Chondrocyte (in vitro differentiated cells): ENCODE measurements around the gene APOA1. TPM values are rescaled to one million over a fixed set of nuclear protein-coding genes. Genes with fewer than 3 reads are reported as not detected.

Experiments used
- DNase-seq: peaks from one replicate; pipeline ENCODE4 v3.0.0; 2021; ENCODE audit warnings: mixed read lengths, low spot score
- H3K27ac Mint-ChIP-seq: one replicate; pipeline ENCODE4 v1.8.0; 2021; ENCODE audit warnings: mild to moderate bottlenecking, moderate library complexity, mixed read lengths; ENCODE audit not compliant: unreplicated experiment
- H3K27me3 Mint-ChIP-seq: 2 replicates; pipeline ENCODE4 v1.8.0; 2021; ENCODE audit warnings: low read depth, mixed read lengths
- H3K36me3 Mint-ChIP-seq: 2 replicates; pipeline ENCODE4 v1.8.0; 2021; ENCODE audit warnings: low read depth, mixed read lengths
- H3K4me1 Mint-ChIP-seq: 2 replicates; pipeline ENCODE4 v1.8.0; 2021; ENCODE audit warnings: low read depth, mild to moderate bottlenecking, mixed read lengths
- H3K4me3 Mint-ChIP-seq: one replicate; pipeline ENCODE4 v1.8.0; 2021; ENCODE audit warnings: mild to moderate bottlenecking, moderate library complexity, mixed read lengths; ENCODE audit not compliant: unreplicated experiment
- H3K9me3 Mint-ChIP-seq: 2 replicates; pipeline ENCODE4 v1.8.0; 2021; ENCODE audit warnings: low read depth, mixed read lengths
- CTCF ChIP-seq: fragments of 200-600 bp; sonication (generic); IDR thresholded peaks from 2 replicates; pipeline ENCODE4 v1.5.0; 2021; ENCODE audit warnings: antibody characterized with exemption, mild to moderate bottlenecking, moderate library complexity
- total RNA-seq: library from RNA; stranded (reverse); gene quantifications from 3 replicates; pipeline ENCODE4 v1.2.1, GENCODE V29; 2021

The APOA1 gene
- total RNA-seq, 1 donor from 2014 or later = not detected

DNA sequence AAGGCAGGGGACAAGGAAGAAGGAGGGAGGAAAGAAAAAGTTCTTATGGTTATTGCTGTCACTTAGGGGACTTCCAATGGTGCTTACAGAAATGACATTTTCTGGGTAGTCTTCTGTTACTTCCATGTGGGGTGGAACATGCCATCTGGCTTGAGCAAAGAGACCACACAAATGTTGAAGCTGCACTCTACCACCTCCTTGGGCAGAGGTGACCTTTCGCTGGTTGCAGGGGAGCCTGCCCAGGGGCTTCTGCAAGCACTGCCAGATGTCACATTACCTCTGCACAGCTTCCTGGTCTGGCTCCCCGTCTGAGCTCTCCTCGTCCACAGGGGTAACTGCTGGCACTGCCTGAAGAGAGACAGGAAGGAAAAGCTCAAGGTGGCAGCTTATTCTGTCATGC lies 32.6 kb upstream of the APOA1 start:
- Mint-ChIP-seq H3K36me3 (peaks cover 31% of the 10 kb centered on the region), H3K4me3 (no peak overlapping the region), H3K27ac (peak overlapping the region; percentile 30), H3K9me3 (no peaks in the 10 kb centered on the region), H3K27me3 (no peaks in the 10 kb centered on the region), H3K4me1 (peaks cover 20% of the 10 kb centered on the region)
- no peak for DNase-seq
- TF ChIP-seq CTCF = no peak

DNA sequence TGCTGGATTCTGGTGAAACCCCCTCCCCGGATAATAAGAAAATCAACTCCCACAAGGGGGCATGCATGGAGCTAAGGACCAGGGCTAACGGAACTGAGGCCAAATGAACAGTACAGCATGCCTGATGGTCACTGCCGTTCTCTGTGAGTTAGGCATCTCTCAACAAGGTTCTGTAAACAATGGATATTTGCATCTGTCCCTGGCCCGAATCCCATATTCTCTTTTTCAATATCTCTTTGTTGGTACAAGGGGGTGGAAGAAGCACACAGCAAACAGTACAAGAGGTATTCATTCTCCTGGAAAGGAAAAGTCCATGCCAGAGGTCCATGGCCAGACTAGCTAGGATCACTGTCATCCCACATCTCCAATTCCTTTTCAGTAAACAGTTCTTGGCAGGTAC lies 32.2 kb upstream of the APOA1 start:
- Mint-ChIP-seq H3K4me1 (peaks cover 20% of the 10 kb centered on the region), H3K4me3 (no peak overlapping the region), H3K36me3 (peaks cover 29% of the 10 kb centered on the region), H3K27me3 (no peaks in the 10 kb centered on the region), H3K9me3 (no peaks in the 10 kb centered on the region), H3K27ac (no peak overlapping the region)
- DNase-seq = no peak
- no peak for TF ChIP-seq CTCF

DNA sequence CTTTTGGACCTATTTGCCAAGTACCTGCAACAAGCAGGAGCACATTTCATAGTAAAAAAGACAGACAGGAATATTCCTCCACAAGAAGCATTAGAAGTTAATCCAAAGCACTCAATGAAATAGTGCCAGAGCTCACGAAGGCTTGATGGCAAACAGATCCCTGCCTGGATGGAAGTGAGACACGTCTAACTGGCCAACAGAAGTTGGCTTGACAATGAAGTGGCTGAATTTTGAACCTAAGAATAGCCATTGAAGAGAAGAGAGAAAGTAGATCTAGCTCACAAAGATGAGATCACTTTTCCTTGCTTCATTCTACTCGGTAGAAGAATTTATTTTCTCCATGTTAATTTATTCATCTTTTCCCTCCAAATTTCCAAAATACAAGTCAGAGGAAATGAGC lies 30.6 kb upstream of the APOA1 start:
- no peak for DNase-seq
- Mint-ChIP-seq H3K9me3 (no peaks in the 10 kb centered on the region), H3K4me3 (no peak overlapping the region), H3K36me3 (peaks cover 30% of the 10 kb centered on the region), H3K27me3 (no peaks in the 10 kb centered on the region), H3K27ac (no peak overlapping the region), H3K4me1 (peaks cover 20% of the 10 kb centered on the region)
- no peak for TF ChIP-seq CTCF

GRCh38 chr11:116867619-116868018 lies 30.2 kb upstream of the APOA1 start:
- Mint-ChIP-seq H3K9me3 (no peaks in the 10 kb centered on the region), H3K27me3 (no peaks in the 10 kb centered on the region), H3K36me3 (peaks cover 26% of the 10 kb centered on the region), H3K4me1 (peaks cover 20% of the 10 kb centered on the region), H3K4me3 (no peak overlapping the region), H3K27ac (no peak overlapping the region)
- DNase-seq = no peak
- no peak for TF ChIP-seq CTCF

DNA sequence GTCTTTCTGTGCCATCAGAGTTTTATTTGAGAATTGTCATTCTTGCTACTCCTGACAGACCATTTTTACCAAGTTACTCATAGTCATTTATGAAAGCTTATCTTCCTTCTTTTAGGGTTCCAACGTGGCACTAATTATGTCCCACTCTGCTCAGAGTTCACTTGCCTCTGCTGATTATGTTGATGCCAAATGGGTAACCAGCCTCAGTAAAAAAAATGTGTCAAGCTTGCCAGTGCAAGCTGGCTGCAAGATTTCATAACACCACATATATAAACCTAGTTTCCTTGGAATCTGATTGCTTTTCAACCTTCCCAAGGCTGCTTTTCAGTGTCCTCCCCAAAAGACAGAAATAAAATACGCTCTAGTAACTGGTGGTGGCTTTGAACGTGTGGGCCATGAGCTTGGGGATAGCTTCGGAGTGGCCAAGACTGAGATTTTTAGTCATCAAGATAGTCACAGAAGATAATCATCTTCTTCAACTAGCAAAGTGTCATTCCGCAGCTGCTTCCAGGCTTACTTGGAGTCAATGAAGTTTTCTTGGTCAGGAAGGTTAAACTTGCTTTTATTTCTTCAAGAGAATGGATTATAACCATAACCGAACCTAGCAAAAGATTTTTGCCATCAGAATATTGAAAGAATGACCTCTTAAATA lies 29.5 kb upstream of the APOA1 start:
- peaks cover 19% of the 10 kb centered on the region for H3K4me1 Mint-ChIP-seq
- no peak for DNase-seq
- TF ChIP-seq CTCF = no peak
- no peak overlapping the region for H3K4me3 Mint-ChIP-seq
- no peak overlapping the region for H3K27ac Mint-ChIP-seq
- no peaks in the 10 kb centered on the region for H3K27me3 Mint-ChIP-seq
- H3K9me3 Mint-ChIP-seq = no peaks in the 10 kb centered on the region
- H3K36me3 Mint-ChIP-seq = peaks cover 26% of the 10 kb centered on the region
